KMS-11 (cell line): ENCODE results near the gene FANCC.
A peak's percentile ranks its signal among the peaks of the same experiment; 100 is the strongest.

Experiments
- H2AFZ ChIP-seq: fragments of 200-600 bp; sonication (generic); 2 replicates; pipeline ENCODE4 v1.6.1; 2016; ENCODE audit warnings: antibody characterized with exemption, mixed run types, low read depth
- H3K27ac ChIP-seq: fragments of 200-600 bp; sonication (generic); 2 replicates; pipeline ENCODE4 v1.6.1; 2016; ENCODE audit warnings: mild to moderate bottlenecking, mixed run types
- H3K27me3 ChIP-seq: fragments of 200-600 bp; sonication (generic); 2 replicates; pipeline ENCODE4 v1.6.1; 2017; ENCODE audit warnings: mild to moderate bottlenecking, low read depth, mixed run types, moderate library complexity; ENCODE audit not compliant: insufficient read depth
- H3K36me3 ChIP-seq: fragments of 200-600 bp; sonication (generic); 2 replicates; pipeline ENCODE4 v1.6.1; 2017; ENCODE audit warnings: mild to moderate bottlenecking, mixed run types; ENCODE audit not compliant: insufficient read depth
- H3K4me1 ChIP-seq: fragments of 200-600 bp; sonication (generic); 2 replicates; pipeline ENCODE4 v1.6.1; 2016; ENCODE audit warnings: mild to moderate bottlenecking, low read depth, mixed run types; ENCODE audit not compliant: poor library complexity, severe bottlenecking
- H3K4me2 ChIP-seq: fragments of 200-600 bp; sonication (generic); 2 replicates; pipeline ENCODE4 v1.7.0; 2016; ENCODE audit warnings: mild to moderate bottlenecking, mixed run types
- H3K4me3 ChIP-seq: fragments of 200-600 bp; sonication (generic); IDR thresholded peaks from 2 replicates; pipeline ENCODE4 v1.6.1; 2017; ENCODE audit warnings: low read depth, low read length, mixed read lengths; ENCODE audit not compliant: insufficient read depth
- H3K79me2 ChIP-seq: fragments of 200-600 bp; sonication (generic); 2 replicates; pipeline ENCODE4 v1.6.1; 2016; ENCODE audit warnings: low read depth, mixed run types; ENCODE audit not compliant: insufficient read depth
- H3K9ac ChIP-seq: fragments of 200-600 bp; sonication (generic); 2 replicates; pipeline ENCODE4 v1.6.1; 2016; ENCODE audit warnings: mild to moderate bottlenecking, mixed run types
- H4K20me1 ChIP-seq: fragments of 200-600 bp; sonication (generic); 2 replicates; pipeline ENCODE4 v1.6.1; 2016; ENCODE audit warnings: mild to moderate bottlenecking, mixed run types; ENCODE audit not compliant: insufficient read depth
- TF ChIP-seq, protein P1 (sequence below): fragments of 200-600 bp; sonication (generic); conservative IDR thresholded peaks from 2 replicates; pipeline ENCODE4 v1.6.1; 2017; ENCODE audit warnings: low read depth, mild to moderate bottlenecking, antibody characterized with exemption, low read length, moderate library complexity, mixed read lengths

Gene FANCC

DNA sequence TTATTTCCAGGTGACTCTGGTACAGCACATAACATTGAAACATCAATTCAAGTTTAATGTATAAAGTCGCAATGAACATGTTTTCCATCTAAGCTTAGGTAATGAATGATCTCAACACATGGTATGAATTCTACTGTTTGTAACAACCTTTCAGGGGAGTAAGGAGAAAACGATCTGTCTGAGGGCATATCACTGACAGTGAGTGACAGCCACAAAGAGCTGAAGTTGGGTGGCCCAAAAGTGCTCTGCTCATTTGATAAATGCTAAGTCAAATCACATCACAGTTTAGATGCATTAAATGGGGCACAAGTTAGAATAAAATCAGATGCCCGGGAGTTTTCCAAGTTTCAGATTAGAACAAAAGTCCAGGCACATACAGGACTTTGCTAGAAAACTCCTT lies 1.2 kb downstream of the FANCC start:
- Histone ChIP-seq H3K79me2 (peaks cover 8% of the 10 kb centered on the region; the same call in 1 of the 2 replicates), H3K4me1 (peaks cover 9% of the 10 kb centered on the region), H3K9ac (peak overlapping the region; percentile 100; the same call in 1 of the 2 replicates), H2AFZ (peak overlapping the region; percentile 97; the same call in 1 of the 2 replicates), H3K4me3 (no peak overlapping the region), H4K20me1 (no peaks in the 10 kb centered on the region), H3K27ac (peak overlapping the region; percentile 98; the same call in 1 of the 2 replicates), H3K4me2 (peak overlapping the region; percentile 53), H3K36me3 (no peaks in the 10 kb centered on the region), H3K27me3 (no peaks in the 10 kb centered on the region)
- TF ChIP-seq, protein P1, sequence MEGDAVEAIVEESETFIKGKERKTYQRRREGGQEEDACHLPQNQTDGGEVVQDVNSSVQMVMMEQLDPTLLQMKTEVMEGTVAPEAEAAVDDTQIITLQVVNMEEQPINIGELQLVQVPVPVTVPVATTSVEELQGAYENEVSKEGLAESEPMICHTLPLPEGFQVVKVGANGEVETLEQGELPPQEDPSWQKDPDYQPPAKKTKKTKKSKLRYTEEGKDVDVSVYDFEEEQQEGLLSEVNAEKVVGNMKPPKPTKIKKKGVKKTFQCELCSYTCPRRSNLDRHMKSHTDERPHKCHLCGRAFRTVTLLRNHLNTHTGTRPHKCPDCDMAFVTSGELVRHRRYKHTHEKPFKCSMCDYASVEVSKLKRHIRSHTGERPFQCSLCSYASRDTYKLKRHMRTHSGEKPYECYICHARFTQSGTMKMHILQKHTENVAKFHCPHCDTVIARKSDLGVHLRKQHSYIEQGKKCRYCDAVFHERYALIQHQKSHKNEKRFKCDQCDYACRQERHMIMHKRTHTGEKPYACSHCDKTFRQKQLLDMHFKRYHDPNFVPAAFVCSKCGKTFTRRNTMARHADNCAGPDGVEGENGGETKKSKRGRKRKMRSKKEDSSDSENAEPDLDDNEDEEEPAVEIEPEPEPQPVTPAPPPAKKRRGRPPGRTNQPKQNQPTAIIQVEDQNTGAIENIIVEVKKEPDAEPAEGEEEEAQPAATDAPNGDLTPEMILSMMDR = no peak

DNA sequence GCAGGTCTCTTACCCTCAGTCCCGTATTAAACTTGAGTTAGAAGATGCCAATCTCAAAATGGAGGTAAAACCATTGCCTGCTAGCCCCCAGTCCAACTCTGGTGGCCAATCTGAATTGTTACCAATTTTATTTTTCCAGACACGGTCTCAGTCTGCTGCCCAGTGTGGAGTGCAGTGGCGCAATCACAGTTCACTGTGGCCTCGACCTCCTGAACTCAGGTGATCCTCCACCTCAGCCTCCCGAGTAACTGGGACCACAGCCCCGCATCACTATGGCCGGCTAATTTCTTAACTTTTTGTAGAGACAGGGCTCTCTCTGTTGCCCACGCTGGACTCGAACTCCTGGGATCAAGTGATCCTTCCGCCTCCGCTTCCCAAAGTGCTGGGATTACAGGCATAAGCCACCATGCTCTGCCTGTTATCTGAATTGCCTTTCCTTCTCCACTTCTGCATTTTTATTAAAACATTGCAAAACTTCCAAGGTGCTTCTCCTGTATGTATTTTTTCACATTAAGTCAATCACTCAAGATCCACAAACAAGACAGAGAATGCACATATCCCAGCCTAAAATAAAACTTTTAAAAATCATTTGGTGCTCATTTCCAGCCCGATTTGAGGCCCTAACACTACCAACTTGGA lies 2.3 kb downstream of the FANCC start:
- TF ChIP-seq, protein P1 = no peak
- Histone ChIP-seq H3K9ac (no peak overlapping the region), H3K27me3 (no peaks in the 10 kb centered on the region), H3K4me3 (no peak overlapping the region), H3K4me2 (no peak overlapping the region), H3K79me2 (peaks cover 13% of the 10 kb centered on the region; the same call in 1 of the 2 replicates), H2AFZ (no peak overlapping the region), H3K4me1 (peaks cover 9% of the 10 kb centered on the region), H4K20me1 (no peaks in the 10 kb centered on the region), H3K36me3 (no peaks in the 10 kb centered on the region), H3K27ac (no peak overlapping the region)

DNA sequence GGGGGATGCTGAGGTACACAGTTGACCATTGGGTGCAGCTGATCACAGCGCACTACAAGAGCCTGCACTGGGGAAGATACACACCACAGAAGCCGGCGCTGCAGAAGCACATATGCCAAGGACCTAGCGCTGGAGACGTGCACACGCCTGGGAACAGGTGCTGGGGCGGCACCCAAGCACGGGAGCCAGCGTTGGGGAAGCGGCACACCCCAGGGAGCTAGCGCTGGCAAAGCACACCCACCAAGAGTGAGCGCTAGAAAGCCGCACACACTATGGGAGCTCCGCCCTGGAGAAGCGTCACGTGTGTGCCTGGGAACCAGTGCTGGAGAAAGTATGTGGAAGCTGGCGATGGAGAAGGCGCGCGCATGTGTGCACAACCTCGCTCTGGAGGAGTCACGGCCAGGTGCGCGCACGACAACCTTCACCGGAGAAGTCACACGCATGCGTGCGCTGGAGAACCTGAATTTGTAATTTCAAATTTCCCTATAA lies 4.5 kb downstream of the FANCC start:
- no peak overlapping the region for H2AFZ ChIP-seq
- no peak overlapping the region for H3K9ac ChIP-seq
- peaks cover 9% of the 10 kb centered on the region for H3K4me1 ChIP-seq
- peaks cover 13% of the 10 kb centered on the region; the same call in 1 of the 2 replicates for H3K79me2 ChIP-seq
- H4K20me1 ChIP-seq = no peaks in the 10 kb centered on the region
- no peak overlapping the region for H3K27ac ChIP-seq
- H3K27me3 ChIP-seq = no peaks in the 10 kb centered on the region
- H3K36me3 ChIP-seq = no peaks in the 10 kb centered on the region
- H3K4me3 ChIP-seq = no peak overlapping the region
- TF ChIP-seq, protein P1 = no peak
- no peak overlapping the region for H3K4me2 ChIP-seq

DNA sequence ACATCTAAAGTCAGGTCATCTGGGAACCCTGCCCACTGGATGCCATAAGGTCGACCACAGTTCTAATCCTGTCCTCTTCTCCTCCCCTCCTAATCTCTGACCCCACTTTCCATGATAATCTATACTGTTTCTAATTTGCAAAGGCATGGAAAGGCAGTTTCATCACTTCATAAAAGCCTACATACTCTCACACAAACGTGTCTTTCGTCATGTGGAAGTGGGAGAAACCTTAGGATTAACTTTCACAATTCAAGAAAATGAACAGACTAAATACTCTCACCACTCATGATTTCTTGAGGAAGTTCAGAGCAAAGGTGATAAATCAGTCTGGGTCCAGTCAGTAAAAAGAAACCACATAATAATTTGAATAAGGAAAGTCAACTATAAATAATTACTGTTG lies 5.5 kb downstream of the FANCC start:
- peaks cover 15% of the 10 kb centered on the region; the same call in 1 of the 2 replicates for H3K79me2 ChIP-seq

More for the DNA sequence above, 5.5 kb downstream of the FANCC start:
- H3K36me3 ChIP-seq = no peaks in the 10 kb centered on the region
- TF ChIP-seq, protein P1 = no peak
- no peaks in the 10 kb centered on the region for H3K27me3 ChIP-seq
- H3K4me3 ChIP-seq = no peak overlapping the region
- H3K4me1 ChIP-seq = peaks cover 9% of the 10 kb centered on the region
- H3K27ac ChIP-seq = no peak overlapping the region
- H3K4me2 ChIP-seq = no peak overlapping the region
- H4K20me1 ChIP-seq = no peaks in the 10 kb centered on the region
- no peak overlapping the region for H3K9ac ChIP-seq
- H2AFZ ChIP-seq = no peak overlapping the region
